Left lung (tissue), 10 donors: Measurements from ENCODE around the gene TNFSF8. TPM values are rescaled to one million over a fixed set of nuclear protein-coding genes. Genes with fewer than 3 reads are reported as not detected.

Source experiments
- ATAC-seq: fragments of 200-7000 bp; cut with Tn5 transposase; one replicate; pipeline ENCODE4 v1.9.1; 2020; ENCODE audit warnings: moderate library complexity
- DNase-seq, 4 donors: peaks; one replicate each; pipeline ENCODE4 v3.0.0-alpha.2; 2013 to 2020
- H3K27ac ChIP-seq, 2 donors: fragments of 200-600 bp; sonication (generic) in 1 of 2; one replicate each; pipeline versions ENCODE4 v1.5.0 to v1.8.0; 2020 to 2021
- H3K27me3 ChIP-seq, 2 donors: fragments of 200-600 bp; sonication (generic) in 1 of 2; one replicate each; pipeline versions ENCODE4 v1.5.0 to v1.8.0; 2020 to 2021
- H3K36me3 ChIP-seq, 2 donors: fragments of 200-600 bp; sonication (generic) in 1 of 2; one replicate each; pipeline versions ENCODE4 v1.5.0 to v1.8.0; 2020 to 2021
- H3K4me1 ChIP-seq, 2 donors: fragments of 200-600 bp; one replicate each; pipeline ENCODE4 v1.8.0; 2021
- H3K4me3 ChIP-seq, 2 donors: fragments of 200-600 bp; sonication (generic) in 1 of 2; one replicate each; pipeline versions ENCODE4 v1.5.0 to v1.8.0; 2020 to 2021; ENCODE audit warnings: mild to moderate bottlenecking in 1 of 2
- H3K9me3 ChIP-seq, 2 donors: fragments of 200-600 bp; sonication (generic) in 1 of 2; one replicate each; pipeline versions ENCODE4 v1.5.0 to v1.8.0; 2020 to 2021
- intact Hi-C, 2 donors: fragments of 100-400 bp; cut with DNase I; formaldehyde crosslinking; loops; one replicate each; pipeline versions ENCODE4 v1.11.2 to v1.14.2; 2022
- polyA plus RNA-seq, 6 donors: library from polyadenylated mRNA; unstranded; fragments of 120-200 nt; gene quantifications; one replicate each; pipeline ENCODE4 v1.2.1, GENCODE V29; 2013; ENCODE audit not compliant: insufficient read length in 6 of 6
- total RNA-seq, 2 donors: library from RNA; stranded (reverse); fragmentation: NEBNext Ultra II Directional; extraction: Animal tissue kit (Norgen Biotek cat#: 25700); gene quantifications; one replicate each; pipeline ENCODE4 v1.2.1, GENCODE V29; 2021
- TF ChIP-seq, protein P1 (sequence below), 2 donors: fragments of 200-600 bp; sonication (generic) in 1 of 2; IDR thresholded peaks; one replicate each; pipeline versions ENCODE4 v1.5.0 to v1.8.0; 2021; ENCODE audit warnings: antibody characterized with exemption in 2 of 2
- donor health status: DM: no; HTN: yes; CAD: no.
- donor health status: DM: no; HTN: no; CAD: no.

Gene TNFSF8
- total and polyA plus RNA-seq, 8 donors = 2.1 to 23.8 (median 8.5) TPM

- Histone ChIP-seq H3K4me3 (no peak overlapping the region), H3K27ac (peak overlapping the region; percentile 55 to 71), H3K36me3 (no peaks in the 10 kb centered on the region), H3K27me3 (no peaks in the 10 kb centered on the region), H3K9me3 (no peaks in the 10 kb centered on the region), H3K4me1 (peaks cover 16 to 67% of the 10 kb centered on the region in 2 donors)
- intact Hi-C loops = no loop called here
- DNase-seq = peak in 2 of 4 donors; percentile 27 to 64
- TF ChIP-seq, protein P1, sequence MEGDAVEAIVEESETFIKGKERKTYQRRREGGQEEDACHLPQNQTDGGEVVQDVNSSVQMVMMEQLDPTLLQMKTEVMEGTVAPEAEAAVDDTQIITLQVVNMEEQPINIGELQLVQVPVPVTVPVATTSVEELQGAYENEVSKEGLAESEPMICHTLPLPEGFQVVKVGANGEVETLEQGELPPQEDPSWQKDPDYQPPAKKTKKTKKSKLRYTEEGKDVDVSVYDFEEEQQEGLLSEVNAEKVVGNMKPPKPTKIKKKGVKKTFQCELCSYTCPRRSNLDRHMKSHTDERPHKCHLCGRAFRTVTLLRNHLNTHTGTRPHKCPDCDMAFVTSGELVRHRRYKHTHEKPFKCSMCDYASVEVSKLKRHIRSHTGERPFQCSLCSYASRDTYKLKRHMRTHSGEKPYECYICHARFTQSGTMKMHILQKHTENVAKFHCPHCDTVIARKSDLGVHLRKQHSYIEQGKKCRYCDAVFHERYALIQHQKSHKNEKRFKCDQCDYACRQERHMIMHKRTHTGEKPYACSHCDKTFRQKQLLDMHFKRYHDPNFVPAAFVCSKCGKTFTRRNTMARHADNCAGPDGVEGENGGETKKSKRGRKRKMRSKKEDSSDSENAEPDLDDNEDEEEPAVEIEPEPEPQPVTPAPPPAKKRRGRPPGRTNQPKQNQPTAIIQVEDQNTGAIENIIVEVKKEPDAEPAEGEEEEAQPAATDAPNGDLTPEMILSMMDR (IDR thresholded peaks at IDR 0.05) = no peak
- peak; percentile 74 for ATAC-seq
Observed at GRCh38 chr9:114894609-114895433, 35.6 kb downstream of the TNFSF8 start.

- DNase-seq = no peak
Observed at GRCh38 chr9:114894206-114894605, 36.2 kb downstream of the TNFSF8 start.

GRCh38 chr9:114893221-114894010, 37.0 kb downstream of the TNFSF8 start:
- DNase-seq = no peak
- no peak for ATAC-seq
- H3K27ac ChIP-seq = peak overlapping the region in 1 of 2 donors; percentile 71
- intact Hi-C loops = no loop called here
- no peak overlapping the region for H3K4me3 ChIP-seq
- no peaks in the 10 kb centered on the region for H3K27me3 ChIP-seq
- no peaks in the 10 kb centered on the region for H3K9me3 ChIP-seq
- no peaks in the 10 kb centered on the region for H3K36me3 ChIP-seq
- TF ChIP-seq, protein P1 (IDR thresholded peaks at IDR 0.05) = no peak
- peaks cover 10 to 53% of the 10 kb centered on the region in 2 donors for H3K4me1 ChIP-seq

More at GRCh38 chr9:114894206-114894605, 36.2 kb downstream of the TNFSF8 start:
- Histone ChIP-seq H3K27me3 (no peaks in the 10 kb centered on the region), H3K4me3 (no peak overlapping the region), H3K27ac (peak overlapping the region; percentile 55 to 71), H3K4me1 (peaks cover 10 to 61% of the 10 kb centered on the region in 2 donors), H3K9me3 (no peaks in the 10 kb centered on the region), H3K36me3 (no peaks in the 10 kb centered on the region)
- intact Hi-C loops = no loop called here
- ATAC-seq = no peak
- TF ChIP-seq, protein P1 (IDR thresholded peaks at IDR 0.05) = no peak

GRCh38 chr9:114889802-114890224, 40.6 kb downstream of the TNFSF8 start:
- H3K4me1 ChIP-seq = peaks cover 5 to 22% of the 10 kb centered on the region in 2 donors
- no peak overlapping the region for H3K27ac ChIP-seq
- H3K9me3 ChIP-seq = no peaks in the 10 kb centered on the region
- H3K4me3 ChIP-seq = no peak overlapping the region
- ATAC-seq (peak; percentile 79), DNase-seq (peak in 2 of 4 donors; percentile 51 to 62)
- TF ChIP-seq, protein P1 (IDR thresholded peaks at IDR 0.05) = no peak
- H3K27me3 ChIP-seq = no peaks in the 10 kb centered on the region
- H3K36me3 ChIP-seq = no peaks in the 10 kb centered on the region
- intact Hi-C loops = no loop called here

GRCh38 chr9:114888607-114889006, 41.8 kb downstream of the TNFSF8 start:
- ATAC-seq (peak; percentile 43), DNase-seq (no peak)
- H3K4me1 ChIP-seq = peaks cover 0 to 22% of the 10 kb centered on the region in 2 donors
- no peaks in the 10 kb centered on the region for H3K27me3 ChIP-seq
- H3K9me3 ChIP-seq = peaks cover 0 to 3% of the 10 kb centered on the region in 2 donors
- H3K36me3 ChIP-seq = no peaks in the 10 kb centered on the region
- no peak overlapping the region for H3K4me3 ChIP-seq
- intact Hi-C loops = no loop called here
- TF ChIP-seq, protein P1 (IDR thresholded peaks at IDR 0.05) = no peak
- H3K27ac ChIP-seq = no peak overlapping the region
